Measurements from ENCODE around the gene LMO7.

DNA sequence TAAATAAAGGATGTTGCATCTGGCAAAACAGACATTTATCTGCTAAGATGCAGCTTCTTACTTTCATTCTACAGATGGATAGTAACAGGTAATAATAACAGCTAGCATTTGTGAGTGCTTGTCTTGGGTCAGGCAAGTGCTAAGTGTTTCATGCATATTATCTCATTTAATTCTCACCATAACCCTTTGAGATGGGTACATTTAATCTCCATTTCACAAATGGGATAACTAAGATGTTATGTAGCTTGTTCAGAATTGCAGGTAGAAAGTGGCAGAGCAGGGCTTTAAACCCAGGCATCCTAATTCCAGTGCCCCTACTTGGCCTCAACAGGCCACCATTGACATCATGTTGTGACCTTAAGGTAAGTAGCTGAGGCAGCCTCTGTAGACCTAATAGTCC, 69.8 kb downstream of the LMO7 start:
- TF ChIP-seq, protein P1, sequence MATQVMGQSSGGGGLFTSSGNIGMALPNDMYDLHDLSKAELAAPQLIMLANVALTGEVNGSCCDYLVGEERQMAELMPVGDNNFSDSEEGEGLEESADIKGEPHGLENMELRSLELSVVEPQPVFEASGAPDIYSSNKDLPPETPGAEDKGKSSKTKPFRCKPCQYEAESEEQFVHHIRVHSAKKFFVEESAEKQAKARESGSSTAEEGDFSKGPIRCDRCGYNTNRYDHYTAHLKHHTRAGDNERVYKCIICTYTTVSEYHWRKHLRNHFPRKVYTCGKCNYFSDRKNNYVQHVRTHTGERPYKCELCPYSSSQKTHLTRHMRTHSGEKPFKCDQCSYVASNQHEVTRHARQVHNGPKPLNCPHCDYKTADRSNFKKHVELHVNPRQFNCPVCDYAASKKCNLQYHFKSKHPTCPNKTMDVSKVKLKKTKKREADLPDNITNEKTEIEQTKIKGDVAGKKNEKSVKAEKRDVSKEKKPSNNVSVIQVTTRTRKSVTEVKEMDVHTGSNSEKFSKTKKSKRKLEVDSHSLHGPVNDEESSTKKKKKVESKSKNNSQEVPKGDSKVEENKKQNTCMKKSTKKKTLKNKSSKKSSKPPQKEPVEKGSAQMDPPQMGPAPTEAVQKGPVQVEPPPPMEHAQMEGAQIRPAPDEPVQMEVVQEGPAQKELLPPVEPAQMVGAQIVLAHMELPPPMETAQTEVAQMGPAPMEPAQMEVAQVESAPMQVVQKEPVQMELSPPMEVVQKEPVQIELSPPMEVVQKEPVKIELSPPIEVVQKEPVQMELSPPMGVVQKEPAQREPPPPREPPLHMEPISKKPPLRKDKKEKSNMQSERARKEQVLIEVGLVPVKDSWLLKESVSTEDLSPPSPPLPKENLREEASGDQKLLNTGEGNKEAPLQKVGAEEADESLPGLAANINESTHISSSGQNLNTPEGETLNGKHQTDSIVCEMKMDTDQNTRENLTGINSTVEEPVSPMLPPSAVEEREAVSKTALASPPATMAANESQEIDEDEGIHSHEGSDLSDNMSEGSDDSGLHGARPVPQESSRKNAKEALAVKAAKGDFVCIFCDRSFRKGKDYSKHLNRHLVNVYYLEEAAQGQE (IDR thresholded peaks at IDR 0.05), result no peak
- TF ChIP-seq CTCF (IDR thresholded peaks at IDR 0.05; ENCODE audit: low read depth, low read length, missing input control), result no peak
- TF ChIP-seq GABPA (IDR thresholded peaks at IDR 0.05 in 1 of 2, conservative IDR thresholded peaks at IDR 0.05 in 1 of 2), result no peak
- TF ChIP-seq TAF1 (conservative IDR thresholded peaks at IDR 0.05), result no peak
- TF ChIP-seq RAD21 (IDR thresholded peaks at IDR 0.05), result no peak
